Measurements from ENCODE around the gene FOXP4.

FOXP4 gene

DNA sequence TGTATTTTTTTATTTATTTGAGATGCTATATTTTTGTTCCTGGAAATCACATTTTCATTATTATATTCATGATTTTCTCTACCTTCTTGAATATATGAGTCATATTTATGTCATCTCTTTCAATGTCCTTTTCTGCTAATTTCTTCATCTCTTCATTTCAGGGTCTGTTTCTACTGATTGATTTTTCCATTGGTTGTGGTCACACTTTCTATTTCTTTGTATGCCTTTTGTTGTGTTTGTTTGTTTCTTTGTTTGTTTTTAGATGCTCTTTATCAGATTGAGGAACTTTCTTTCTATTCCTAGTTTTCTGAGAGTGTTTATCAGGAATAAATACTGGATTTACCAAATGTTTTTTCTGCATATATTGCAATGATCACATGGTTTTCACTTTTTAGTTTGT is 75.2 kb downstream of the FOXP4 start:
- no peak for DNase-seq (ENCODE audit: insufficient read length, low spot score)
- FAIRE-seq, result no peak

DNA sequence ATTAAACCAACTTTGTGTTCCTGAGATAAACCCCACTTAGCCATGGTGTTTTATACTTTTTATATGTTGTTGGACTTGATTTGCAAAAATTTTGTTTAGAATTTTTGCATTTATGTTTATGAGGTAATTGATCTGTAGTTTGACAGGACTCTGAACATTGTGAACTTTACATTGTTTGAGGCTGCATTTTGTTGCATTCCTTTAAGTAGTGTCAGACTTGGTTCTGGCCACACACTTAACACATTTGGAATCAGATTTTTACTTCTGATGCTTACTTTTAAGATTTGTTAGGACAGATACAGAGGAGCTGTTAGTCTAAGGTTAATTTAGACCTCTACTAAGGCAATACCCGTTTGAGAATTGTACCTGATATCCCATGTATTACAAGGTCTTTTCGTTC is 75.6 kb downstream of the FOXP4 start:
- DNase-seq (ENCODE audit: insufficient read length, low spot score) (no peak), FAIRE-seq (no peak)

DNA sequence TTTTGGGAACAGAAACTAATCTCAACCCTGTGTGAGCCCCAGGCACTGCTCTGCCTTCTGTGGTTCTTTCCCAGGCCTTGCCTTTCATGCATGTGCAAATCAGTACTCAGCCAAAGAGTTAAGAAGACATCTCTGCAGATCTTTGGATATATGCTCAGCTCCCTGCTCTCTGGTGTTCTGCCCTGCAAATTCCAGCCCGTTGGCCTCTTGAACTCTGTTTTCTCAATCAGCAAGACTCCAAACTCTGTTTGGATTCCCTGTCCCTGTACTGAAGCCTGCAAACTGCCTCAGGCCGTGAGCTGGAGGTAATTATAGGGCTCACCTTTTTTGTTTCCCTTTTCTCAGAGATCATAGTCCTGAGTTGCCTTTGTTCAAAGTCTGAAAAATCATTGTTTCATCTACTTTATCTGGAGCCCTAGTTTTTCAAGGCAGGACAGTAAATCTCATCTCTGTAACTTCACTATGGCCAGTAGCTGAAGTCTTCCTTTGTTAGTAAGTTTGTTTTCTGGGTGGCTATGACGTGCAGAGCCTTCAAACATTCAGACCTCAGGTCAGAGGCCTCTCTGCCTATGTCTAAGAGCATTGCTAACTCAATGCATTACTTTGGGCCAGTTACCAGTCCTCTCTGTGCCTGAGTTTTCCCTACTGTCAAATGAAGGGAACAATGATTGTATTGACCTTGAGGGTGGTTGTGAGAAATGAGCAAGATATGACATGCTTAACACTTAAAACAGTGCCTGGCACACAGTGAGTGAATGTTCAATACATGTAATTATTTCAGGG is 76.2 kb downstream of the FOXP4 start:
- DNase-seq (ENCODE audit: insufficient read length, low spot score), result no peak
- FAIRE-seq, result no peak

DNA sequence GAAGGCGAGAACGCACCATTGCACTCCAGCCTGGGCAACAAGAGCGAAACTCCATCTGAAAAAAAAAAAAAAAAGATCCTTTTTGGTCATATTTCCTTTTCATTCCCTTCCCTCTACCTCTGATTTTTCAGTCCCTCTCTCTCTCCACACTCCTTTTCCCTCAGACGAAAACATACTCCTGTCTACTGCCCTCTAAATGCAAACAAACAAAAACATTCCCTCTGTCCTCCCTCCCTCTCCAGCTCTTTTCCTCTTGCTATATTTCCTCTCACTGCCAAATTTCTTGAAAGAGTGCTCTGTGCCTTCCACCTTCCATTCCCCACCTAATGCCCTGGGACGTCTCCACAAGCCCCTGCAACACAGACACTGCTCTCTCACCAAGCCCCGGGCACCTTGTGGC is 77.1 kb downstream of the FOXP4 start:
- no peak for FAIRE-seq
- no peak for DNase-seq (ENCODE audit: insufficient read length, low spot score)

DNA sequence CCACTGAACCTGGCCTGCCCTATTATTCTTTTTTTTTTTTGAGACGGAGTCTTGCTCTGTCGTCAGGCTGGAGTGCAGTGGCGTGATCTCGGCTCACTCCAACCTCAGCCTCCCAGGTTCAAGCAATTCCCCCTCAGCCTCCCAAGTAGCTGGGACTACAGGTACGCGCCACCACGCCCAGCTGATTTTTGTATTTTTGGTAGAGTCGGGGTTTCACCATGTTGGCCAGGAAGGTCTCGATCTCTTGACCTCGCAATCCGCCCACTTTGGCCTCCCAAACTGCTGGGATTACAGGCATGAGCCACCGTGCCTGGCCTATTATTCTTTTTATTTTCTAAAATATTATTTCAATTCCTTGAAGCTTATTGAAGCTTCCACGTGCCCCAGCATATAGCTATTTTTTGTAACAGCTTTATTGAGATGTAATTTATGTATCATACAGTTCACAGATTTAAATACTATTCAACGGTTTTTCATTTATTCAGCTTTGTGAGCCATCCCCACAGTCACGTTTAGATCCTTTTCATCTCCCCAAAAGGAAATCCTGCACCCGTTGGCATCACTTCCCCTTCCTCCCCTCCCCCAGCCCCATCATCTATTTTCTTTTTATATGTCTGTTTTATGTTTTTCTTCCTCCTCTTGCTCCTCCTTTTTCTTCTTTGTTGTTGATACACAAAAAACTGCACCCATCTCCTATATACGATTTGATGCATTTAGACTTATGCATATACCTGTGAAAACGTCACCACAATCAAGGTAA is 78.6 kb downstream of the FOXP4 start:
- no peak for FAIRE-seq
- no peak for DNase-seq (ENCODE audit: insufficient read length, low spot score)

DNA sequence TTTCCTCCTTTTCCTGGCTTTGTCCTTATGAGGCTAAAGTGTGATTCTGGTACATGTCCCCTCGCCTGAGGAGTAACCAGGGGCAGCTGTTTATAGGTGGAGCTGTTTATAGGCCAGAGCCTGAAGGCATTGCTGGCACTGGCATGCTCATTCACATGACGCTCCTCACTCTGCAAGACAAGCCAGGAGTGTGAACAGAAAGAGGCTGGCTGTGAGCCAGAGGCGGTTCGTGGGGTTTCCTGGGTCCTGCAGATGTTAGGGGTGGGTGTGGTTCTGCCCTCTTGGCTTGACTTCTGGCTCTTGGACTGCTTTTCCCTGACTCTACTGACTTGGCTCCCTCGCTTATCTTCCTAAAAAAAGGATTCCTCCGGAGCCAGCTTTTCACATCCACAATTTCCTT is 79.3 kb downstream of the FOXP4 start:
- no peak for FAIRE-seq
- DNase-seq (ENCODE audit: insufficient read length, low spot score), result no peak

DNA sequence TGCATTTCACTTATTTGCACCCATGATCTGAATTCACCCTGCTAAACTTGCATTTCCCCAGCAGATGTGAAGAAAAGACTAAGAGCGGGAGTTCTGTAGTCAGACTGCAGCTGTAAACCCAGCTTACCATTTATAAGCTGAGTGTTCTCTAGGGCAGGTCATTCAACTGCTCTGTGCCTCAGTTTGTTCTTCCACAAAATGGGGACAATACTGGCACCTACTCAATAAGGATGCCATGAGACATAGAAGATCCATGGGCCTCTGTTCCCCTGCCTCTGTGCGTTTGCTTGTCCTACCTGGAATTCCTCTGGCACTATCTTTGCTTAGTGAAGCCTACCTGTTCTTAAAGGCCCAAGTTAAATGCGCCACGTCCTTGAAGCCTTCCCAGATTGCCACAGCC is 79.8 kb downstream of the FOXP4 start:
- DNase-seq (ENCODE audit: insufficient read length, low spot score) (no peak), FAIRE-seq (no peak)

DNA sequence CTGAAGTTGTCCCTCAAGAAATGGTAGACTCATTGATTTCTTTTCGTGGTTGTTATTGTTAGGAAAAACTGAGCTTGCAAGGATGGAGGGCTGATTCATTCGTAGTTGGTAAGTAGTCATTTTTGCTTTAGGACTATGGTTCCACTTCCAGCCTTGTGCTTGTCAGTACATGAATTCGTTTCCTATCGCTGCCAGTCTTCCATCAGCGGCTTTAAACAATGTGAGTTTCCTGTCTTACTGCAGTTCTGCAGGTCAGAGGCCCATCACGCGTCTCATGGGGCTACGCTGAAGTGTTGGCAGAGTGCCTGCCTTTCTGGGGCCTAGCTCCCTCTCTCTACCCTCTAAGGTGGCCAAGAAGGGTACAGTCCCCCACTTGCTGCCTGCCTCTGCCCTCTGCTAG is 80.7 kb downstream of the FOXP4 start:
- no peak for FAIRE-seq

DNA sequence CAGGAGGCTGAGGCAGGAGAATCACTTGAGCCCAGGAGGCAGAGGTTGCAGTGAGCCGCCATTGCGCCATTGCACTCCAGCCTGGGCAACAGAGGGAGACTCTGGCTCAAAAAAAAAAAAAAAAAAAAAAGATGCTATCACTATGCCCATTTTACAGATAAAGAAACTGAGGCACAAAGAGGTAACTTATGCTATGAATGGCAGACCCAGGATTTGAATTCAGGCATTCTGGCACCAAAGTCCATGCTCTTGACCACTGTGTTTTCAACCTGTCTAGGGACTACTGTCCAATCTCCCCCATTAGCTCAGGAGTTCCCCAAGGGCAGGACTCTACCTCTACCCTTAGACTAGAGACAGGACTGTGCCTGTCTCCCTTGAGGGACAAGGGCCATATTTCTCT is 82.9 kb downstream of the FOXP4 start:
- DNase-seq (ENCODE audit: insufficient read length, low spot score), result no peak
- no peak for FAIRE-seq

More for the DNA sequence above, 80.7 kb downstream of the FOXP4 start:
- no peak for DNase-seq (ENCODE audit: insufficient read length, low spot score)

DNA sequence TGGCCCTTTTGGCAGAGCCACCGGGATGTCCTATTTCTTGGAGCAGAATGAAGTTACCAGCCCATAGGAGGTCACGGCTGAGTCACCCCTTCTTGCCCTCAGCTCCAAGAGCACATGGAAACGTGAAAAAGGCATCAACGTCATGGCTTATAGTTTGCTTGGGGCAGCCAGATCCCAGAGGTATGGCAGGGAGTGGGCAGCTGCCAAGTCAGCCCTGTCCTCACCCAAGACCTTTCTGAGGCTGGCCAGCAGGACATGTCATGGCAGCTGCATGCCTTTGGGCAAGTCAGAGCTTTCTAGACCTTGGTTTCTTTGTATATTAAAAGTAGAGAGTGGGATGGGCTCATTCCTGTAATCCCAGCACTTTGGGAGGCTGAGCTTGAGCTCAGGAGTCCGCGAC is 83.9 kb downstream of the FOXP4 start:
- FAIRE-seq (no peak), DNase-seq (ENCODE audit: insufficient read length, low spot score) (no peak)

DNA sequence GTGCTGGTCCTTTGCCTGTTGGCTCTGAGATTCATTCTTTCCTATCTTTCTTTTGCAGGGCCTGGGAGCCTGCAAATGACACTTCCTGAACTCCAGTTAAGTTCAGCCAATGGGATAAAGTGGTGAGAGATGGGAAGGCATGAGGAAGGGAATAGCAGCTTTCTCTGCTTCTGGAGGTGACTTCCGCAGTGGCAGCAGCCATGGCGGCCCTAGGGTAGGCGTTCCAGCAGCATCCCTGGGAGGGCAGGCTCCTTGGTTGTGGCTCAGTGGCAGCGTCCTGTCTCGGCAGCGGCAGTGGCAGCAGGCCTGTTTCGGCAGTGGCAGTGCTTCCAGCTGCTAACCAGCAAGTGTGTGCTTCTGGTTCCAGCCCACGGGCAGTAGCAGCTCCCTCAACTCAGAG is 84.8 kb downstream of the FOXP4 start:
- FAIRE-seq (no peak), DNase-seq (ENCODE audit: insufficient read length, low spot score) (no peak)

DNA sequence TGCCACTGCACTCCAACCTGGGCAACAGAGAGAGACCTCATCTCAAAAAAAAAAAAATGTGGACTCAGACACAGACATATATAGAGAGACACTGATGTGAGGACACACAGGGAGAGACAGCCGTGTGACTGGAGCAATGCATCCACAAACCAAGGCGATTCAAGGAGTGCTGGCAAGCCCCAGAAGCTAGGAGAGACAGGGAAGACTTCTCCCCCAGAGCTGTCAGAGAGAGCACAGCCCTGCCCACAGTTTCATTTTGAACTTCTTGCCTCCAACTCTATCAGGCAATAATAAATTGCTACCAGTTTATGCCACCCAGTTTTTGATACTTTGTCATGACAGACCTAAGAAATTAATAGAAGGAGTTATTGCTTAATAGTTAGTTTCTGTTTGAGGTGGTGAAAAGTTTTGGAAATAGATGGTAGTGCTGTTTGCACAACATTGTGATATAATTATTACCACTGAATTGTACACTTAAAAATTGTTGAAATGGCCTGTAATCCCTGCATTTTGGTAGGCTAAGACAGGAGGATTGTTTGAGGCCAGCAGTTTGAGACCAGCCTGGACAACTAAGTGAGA is 87.0 kb downstream of the FOXP4 start:
- DNase-seq (ENCODE audit: insufficient read length, low spot score) (no peak), FAIRE-seq (no peak)

DNA sequence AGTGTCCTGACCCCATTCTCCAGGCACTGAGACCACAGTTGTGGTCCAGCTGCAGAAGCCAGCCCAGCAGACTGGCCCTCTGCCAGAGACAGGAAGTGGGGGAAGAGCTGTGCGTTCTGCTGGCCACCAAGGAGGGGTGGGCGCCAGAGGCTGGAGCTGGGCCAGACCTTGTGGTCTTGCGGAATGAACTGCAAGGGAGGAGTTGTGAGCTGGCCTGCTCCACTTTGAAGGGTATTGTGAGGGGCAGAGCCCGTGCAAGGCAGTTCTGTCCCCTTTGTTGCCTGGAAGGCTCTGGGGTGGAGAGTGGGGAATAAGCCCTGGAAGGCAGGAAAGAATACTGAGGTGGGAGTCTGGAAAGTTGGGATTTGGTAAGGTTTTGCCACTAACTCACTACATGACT is 88.5 kb downstream of the FOXP4 start:
- DNase-seq (ENCODE audit: insufficient read length, low spot score) (no peak), FAIRE-seq (no peak)

DNA sequence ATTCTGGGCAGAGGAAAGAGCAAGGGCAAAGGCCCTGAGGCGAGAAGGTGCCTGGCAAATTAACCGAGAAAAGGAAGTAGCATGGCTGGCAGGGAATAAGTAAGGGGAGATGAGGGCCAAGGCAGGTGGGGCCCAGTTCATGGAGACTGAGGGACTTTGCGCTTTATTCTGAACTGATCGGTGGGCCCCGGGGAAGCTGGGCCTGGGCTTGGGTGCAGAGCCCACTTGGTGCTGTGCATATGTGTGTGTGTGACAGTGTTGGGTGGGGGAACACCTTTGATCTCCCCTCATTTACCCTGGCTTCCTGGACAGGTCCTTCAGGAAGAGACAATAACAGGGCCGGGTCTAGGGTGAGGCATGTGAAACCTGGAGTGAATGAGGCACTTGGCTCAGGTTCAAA is 89.2 kb downstream of the FOXP4 start:
- no peak for FAIRE-seq

DNA sequence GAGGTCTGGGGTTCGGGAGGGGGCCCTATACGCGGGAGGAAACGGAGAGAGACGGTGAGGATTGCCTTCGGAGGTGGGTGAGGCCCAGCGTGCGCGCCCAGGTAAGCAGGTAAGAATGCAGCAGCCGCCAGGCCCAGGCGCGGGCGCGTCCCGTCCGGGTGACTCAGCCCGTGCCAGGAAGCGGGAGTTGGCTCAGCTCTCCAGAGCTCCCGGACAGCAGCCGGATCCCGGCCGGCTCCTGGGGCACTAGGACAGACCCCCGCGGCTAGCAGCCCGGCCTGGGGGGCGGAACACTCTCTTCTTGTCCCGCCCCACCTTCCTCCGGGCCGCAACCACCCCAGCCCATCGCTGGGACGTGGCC is 90.6 kb downstream of the FOXP4 start:
- DNase-seq (ENCODE audit: insufficient read length, low spot score), result peak; percentile 70
- FAIRE-seq, result peak; percentile 44

More for the DNA sequence above, 89.2 kb downstream of the FOXP4 start:
- no peak for DNase-seq (ENCODE audit: insufficient read length, low spot score)

DNA sequence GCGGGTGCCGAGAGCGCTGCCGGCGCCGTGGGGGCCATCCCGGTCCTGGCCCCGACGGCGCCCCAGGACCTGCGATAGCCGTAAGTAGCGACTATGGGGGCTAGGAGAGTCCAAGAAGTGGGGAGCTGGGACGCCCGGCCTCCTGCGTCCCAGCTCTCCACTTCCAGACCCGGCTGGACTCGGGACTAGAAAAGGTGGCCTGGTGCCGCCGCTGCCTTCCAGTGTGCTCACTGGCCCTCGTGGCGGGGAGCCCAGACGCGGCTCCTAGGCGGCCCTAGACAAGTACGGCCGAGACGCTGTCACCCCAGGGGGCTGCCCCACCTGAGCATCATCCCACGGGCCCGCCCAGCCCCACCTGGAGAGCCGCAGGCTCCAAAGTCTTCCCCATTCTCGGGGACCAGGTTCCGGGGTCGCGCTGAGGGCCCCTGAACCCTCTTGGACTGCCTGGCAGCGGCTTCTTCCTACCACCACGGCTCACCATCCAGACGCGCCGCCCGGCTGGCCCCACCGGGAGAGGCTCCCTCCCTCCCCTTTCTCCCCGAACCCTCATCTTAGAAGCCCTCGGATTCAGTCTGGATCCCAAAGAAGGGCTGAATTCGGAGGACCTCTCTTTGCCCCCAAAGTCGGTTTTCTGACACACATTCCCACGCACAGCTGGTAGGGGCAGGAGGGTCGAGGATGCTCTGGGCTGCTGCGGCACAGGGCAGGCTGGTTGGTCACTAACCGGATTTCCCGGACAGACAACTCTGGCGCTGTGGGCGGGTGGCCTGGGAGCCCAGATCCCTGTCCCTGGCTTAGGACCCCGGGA is 91.2 kb downstream of the FOXP4 start:
- FAIRE-seq, result no peak
- peak; percentile 31 for DNase-seq (ENCODE audit: insufficient read length, low spot score)

DNA sequence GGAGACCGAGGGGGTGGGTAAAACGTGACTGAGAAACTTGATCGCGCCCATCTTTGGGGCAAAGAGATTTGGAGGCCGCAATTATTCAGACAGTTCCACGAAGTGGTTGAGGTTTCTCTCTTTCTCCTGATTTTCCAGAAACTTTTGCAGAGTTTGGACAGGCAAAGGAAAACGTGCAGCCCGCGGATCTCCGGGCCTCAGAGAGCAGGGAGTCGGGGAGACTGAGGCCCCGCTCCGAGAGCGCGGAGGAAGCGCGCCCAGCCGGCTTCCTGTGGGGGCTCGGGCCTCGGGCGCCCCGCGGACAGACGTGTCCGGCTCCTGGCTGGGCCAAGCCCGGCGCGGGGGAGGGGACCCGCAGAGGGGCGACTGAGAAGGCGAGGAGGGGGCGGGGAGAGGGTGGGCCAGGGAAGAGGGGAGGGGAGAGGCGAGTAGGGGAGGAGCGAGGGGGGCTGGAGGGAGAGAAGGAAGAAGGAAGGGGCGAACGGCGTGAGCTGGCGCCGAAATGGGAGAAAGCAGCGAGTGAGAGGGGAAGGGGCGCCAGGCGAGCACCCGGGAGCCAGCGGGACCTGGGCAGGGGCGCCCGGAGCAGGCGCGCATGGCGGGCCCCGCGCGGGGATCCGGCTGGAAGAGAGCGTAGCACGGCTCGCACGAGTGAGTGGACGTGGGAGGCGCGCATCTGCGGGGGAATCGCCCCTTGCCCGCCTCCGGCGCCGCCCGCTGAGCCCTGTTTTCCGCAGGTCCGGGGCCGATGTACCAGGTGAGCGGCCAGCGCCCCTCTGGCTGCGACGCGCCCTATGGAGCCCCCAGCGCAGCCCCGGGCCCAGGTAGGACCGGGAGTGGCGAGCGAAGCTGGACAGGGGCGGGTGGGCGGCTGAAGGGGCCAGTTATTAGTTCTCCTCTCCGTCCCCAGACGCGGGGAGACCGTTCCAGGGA is 92.1 kb downstream of the FOXP4 start, which contains the start of gene MDFI:
TSS of gene MDFI (plus strand) at position 467 of the 933 bp plus-strand sequence. CDS start at position 749, 282 bp downstream.
- DNase-seq (ENCODE audit: insufficient read length, low spot score) (peak; percentile 33), FAIRE-seq (no peak)

DNA sequence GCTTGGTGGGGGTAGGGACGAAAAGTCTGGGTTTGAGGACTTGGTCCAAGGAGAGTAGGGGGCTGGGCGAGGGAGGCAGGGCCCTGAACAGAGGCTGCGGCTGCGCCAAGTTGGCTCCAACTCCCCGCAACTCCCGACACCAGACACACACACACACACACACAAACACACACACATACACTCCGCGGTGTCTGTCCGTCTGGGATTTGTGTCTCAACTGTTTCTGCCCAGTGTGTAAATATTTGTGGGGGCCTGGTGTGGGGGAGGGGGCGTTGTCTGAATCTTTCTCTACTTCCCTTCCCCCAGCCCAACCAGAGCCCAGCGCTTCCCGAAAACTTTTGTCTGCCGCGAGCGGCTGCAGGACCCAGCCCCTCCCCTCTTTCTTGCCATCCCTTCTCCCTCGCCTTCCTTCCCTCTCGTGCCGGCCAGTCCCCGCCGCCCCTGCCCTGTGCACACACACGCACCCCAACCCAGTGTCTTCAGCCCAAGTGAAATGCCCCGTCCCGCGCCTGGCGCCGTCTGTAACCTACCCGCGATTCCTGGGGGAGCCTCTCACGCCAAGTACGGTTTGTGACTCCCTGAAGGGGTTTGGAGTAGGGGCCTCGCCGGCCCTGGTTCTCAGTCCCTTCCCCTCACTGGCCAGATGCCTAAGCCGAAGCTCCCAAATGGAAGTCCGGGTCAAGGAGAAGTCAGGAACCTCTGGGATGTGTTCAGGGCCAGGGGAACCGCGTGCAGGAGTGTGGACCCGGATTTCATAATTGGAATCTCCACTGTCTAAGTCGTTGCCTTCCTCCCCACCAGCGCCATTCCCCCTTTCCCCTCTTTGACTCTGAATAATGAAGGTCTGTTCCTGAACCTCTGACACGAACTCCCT is 93.0 kb downstream of the FOXP4 start:
- no peak for FAIRE-seq
- DNase-seq (ENCODE audit: insufficient read length, low spot score), result no peak

DNA sequence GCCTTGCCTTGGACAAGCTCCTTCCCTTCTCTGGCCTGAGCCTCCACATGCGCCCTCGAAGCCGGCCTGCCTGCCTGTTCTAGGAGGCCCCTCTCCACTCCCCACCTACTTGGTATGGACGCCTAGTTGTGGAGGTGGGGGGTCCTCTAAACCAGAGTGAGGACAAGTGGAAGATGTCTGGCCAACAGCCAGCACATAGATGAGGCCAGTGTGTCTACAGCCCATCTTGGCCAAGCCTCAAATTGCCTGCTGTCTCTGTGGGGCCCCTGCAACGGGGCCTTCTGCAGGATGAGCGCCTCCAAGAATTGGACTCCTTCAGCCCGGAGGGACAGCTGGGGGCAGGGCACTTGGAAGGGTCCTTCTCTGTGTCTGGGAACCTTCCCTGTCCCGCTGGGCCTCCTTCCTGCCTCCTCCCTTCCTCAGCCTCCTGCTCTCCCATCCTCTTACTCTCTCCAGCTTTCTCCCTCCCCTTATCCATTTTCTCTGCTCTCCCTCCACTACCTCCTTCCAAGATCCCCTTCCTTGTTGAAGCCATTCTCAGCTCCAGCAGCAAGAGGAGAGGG is 93.7 kb downstream of the FOXP4 start:
- FAIRE-seq (no peak), DNase-seq (ENCODE audit: insufficient read length, low spot score) (no peak)

All from HTR-8/SVneo (cell line).